Psoas muscle (tissue), 8 donors: ENCODE data around the gene GARIN5B. TPM values are rescaled to one million over a fixed set of nuclear protein-coding genes. Genes with fewer than 3 reads are reported as not detected.
A peak's percentile ranks its signal among the peaks of the same experiment; 100 is the strongest.
"Not testable (repeated sequence)": the region's sequence is repeated elsewhere in the genome, so short reads cannot be mapped to it uniquely, and the experiment has no call there.

Experiments
- ATAC-seq, 4 donors: fragments of 200-7000 bp; cut with Tn5 transposase; one replicate each; pipeline ENCODE4 v1.9.1; 2020; ENCODE audit warnings: moderate library complexity in 3 of 4, mild to moderate bottlenecking in 2 of 4
- DNase-seq, 2 donors: peaks; one replicate each; pipeline ENCODE4 v3.0.0-alpha.2; 2020
- H3K27ac ChIP-seq: fragments of 200-600 bp; one replicate; pipeline ENCODE4 v1.8.0; 2022
- H3K27me3 ChIP-seq, 3 donors: fragments of 200-600 bp in 1 of 3; one replicate each; pipeline versions ENCODE4 v1.6.1 to v1.8.0; 2013 to 2022; ENCODE audit warnings: low read length in 2 of 3, mild to moderate bottlenecking in 2 of 3, moderate library complexity in 1 of 3; ENCODE audit not compliant: insufficient read depth in 3 of 3
- H3K36me3 ChIP-seq, 2 donors: fragments of 200-600 bp in 1 of 2; one replicate each; pipeline versions ENCODE4 v1.6.1 to v1.8.0; 2013 to 2022; ENCODE audit warnings: low read depth in 1 of 2, mild to moderate bottlenecking in 1 of 2, moderate library complexity in 1 of 2; ENCODE audit not compliant: insufficient read depth in 1 of 2
- H3K4me1 ChIP-seq: fragments of 200-600 bp; one replicate; pipeline ENCODE4 v1.8.0; 2022
- H3K4me3 ChIP-seq: fragments of 200-600 bp; one replicate; pipeline ENCODE4 v1.8.0; 2022; ENCODE audit warnings: mild to moderate bottlenecking
- H3K9me3 ChIP-seq: fragments of 200-600 bp; one replicate; pipeline ENCODE4 v1.8.0; 2022
- CTCF ChIP-seq: fragments of 200-600 bp; IDR thresholded peaks from one replicate; pipeline ENCODE4 v1.8.0; 2022; ENCODE audit warnings: antibody characterized with exemption
- WGBS, 3 donors: extraction: QIAGEN DNeasy Blood & Tissue Kit; methylation state at CpG; one replicate each; pipeline versions ENCODE4 v1.1.6 to v1.1.7; 2013; 5-methylcytosine and 5-hydroxymethylcytosine counted together
- intact Hi-C, 2 donors: fragments of 100-400 bp; cut with DNase I; formaldehyde crosslinking; loops; one replicate each; pipeline versions ENCODE4 v1.11.0 to v1.14.2; 2022
- long read RNA-seq, 2 donors: library from polyadenylated mRNA; unstranded; transcript quantifications; one replicate each; pipeline ENCODE4 v2.0.0, GENCODE V29; 2021
- polyA plus RNA-seq, 3 donors: library from polyadenylated mRNA; stranded (reverse); fragments of 200-250 nt; gene quantifications; one replicate each; pipeline ENCODE4 v1.2.3, GENCODE V29; 2013
- total RNA-seq, 4 donors: library from RNA; stranded (reverse); fragmentation: NEBNext Ultra II Directional in 2 of 4; extraction: Animal tissue kit (Norgen Biotek cat#: 25700) in 2 of 4; gene quantifications; one replicate each; pipeline versions ENCODE4 v1.2.1 to v1.2.4, GENCODE V29; 2021 to 2023
- donor health status: healthy with polysubstance abuse.
- donor health status: DM: no; HTN: no; CAD: no; lungs with moderate emphysema.
- donor health status: Bipolar disorder and iron deficiency.
- donor health status: healthy.
- donor health status: DM: yes; HTN: yes; CAD: no.
- donor health status: DM: no; HTN: no; CAD: no.
- donor health status: DM: no; HTN: no; CAD: no.
- donor health status: DM: yes; HTN: yes; CAD: no.

GARIN5B gene
- not detected for total RNA-seq
- not detected for polyA plus RNA-seq
- long read RNA-seq, donor 1 = 0 reads
- long read RNA-seq, donor 2 = 0 reads

GRCh38 chr19:55362990-55363716 is at the start of gene GARIN5B:
GARIN5B (minus strand) TSS chr19:55363260; CDS start chr19:55363066, 194 bp downstream.
- WGBS, 3 donors = 73 to 81% (median 77%) methylated on average over 27 of the region's 27 CpGs
- no peak for ATAC-seq

GRCh38 chr19:55410168-55410567 is 47.1 kb upstream of the GARIN5B start:
- Histone ChIP-seq H3K9me3 (no peaks in the 10 kb centered on the region), H3K27ac (no peak overlapping the region), H3K27me3 (no peaks in the 10 kb centered on the region), H3K36me3 (no peaks in the 10 kb centered on the region), H3K4me3 (no peak overlapping the region), H3K4me1 (no peaks in the 10 kb centered on the region)
- ATAC-seq (no peak), DNase-seq (no peak)
- 93 to 96% (median 95%) methylated on average over 2 of the region's 2 CpGs for WGBS, 3 donors
- no peak for TF ChIP-seq CTCF
- intact Hi-C loops = no loop called here

More at GRCh38 chr19:55362990-55363716, at the start of gene GARIN5B:
- H3K36me3 ChIP-seq = no peaks in the 10 kb centered on the region
- H3K4me1 ChIP-seq = no peaks in the 10 kb centered on the region
- DNase-seq = no peak
- no peak within 1 kb of the TSS for H3K4me3 ChIP-seq
- no peak for TF ChIP-seq CTCF
- no peak within 1 kb of the TSS for H3K27ac ChIP-seq
- intact Hi-C loops = no loop called here
- H3K27me3 ChIP-seq = peaks cover 0 to 5% (median 3%) of the 10 kb centered on the region in 3 donors
- H3K9me3 ChIP-seq = no peaks in the 10 kb centered on the region

GRCh38 chr19:55409179-55409578 is 46.1 kb upstream of the GARIN5B start:
- H3K27ac ChIP-seq, ATAC-seq, intact Hi-C loops, H3K27me3 ChIP-seq, H3K4me3 ChIP-seq, H3K36me3 ChIP-seq, H3K9me3 ChIP-seq, H3K4me1 ChIP-seq: not testable (repeated sequence)
- 89 to 93% (median 92%) methylated on average over 8 of the region's 8 CpGs for WGBS, 3 donors
- peak in 1 of 2 donors; percentile 6 for DNase-seq

GRCh38 chr19:55408533-55408872 is 45.4 kb upstream of the GARIN5B start:
- no peak for TF ChIP-seq CTCF
- intact Hi-C loops = no loop called here
- DNase-seq (no peak), ATAC-seq (no peak)
- H3K4me1 ChIP-seq = no peaks in the 10 kb centered on the region
- H3K9me3 ChIP-seq = no peaks in the 10 kb centered on the region
- peaks cover 0 to 11% of the 10 kb centered on the region in 2 donors for H3K36me3 ChIP-seq
- H3K27me3 ChIP-seq = no peaks in the 10 kb centered on the region
- 51 to 61% (median 57%) methylated on average over 9 of the region's 9 CpGs for WGBS, 3 donors
- peak overlapping the region; percentile 73 for H3K4me3 ChIP-seq
- peak overlapping the region; percentile 92 for H3K27ac ChIP-seq

- intact Hi-C loops = no loop called here
- ATAC-seq (peak; percentile 95 to 97 (median 96)), DNase-seq (peak; percentile 98 to 99)
- 1% methylated on average over 72 of the region's 72 CpGs for WGBS, 3 donors
- H3K4me3 ChIP-seq = peak overlapping the region; percentile 73
- H3K27ac ChIP-seq = peak overlapping the region; percentile 92
- peaks cover 0 to 15% of the 10 kb centered on the region in 2 donors for H3K36me3 ChIP-seq
- H3K4me1 ChIP-seq = no peaks in the 10 kb centered on the region
- TF ChIP-seq CTCF = no peak
- no peaks in the 10 kb centered on the region for H3K9me3 ChIP-seq
- H3K27me3 ChIP-seq = no peaks in the 10 kb centered on the region
Observed at GRCh38 chr19:55407800-55408532, 44.9 kb upstream of the GARIN5B start.

- intact Hi-C loops, H3K27me3 ChIP-seq, ATAC-seq, H3K4me1 ChIP-seq, DNase-seq, H3K9me3 ChIP-seq: not testable (repeated sequence)
- WGBS, 3 donors = 0 to 3% (median 1%) methylated on average over 12 to 36 of the region's 36 CpGs
- peak within 1 kb of the TSS; percentile 73 for H3K4me3 ChIP-seq
- peak within 1 kb of the TSS; percentile 92 for H3K27ac ChIP-seq
- peaks cover 0 to 20% of the 10 kb centered on the region in 2 donors for H3K36me3 ChIP-seq
Observed at GRCh38 chr19:55407550-55407799, 44.4 kb upstream of the GARIN5B start, which contains the start of gene UBE2S. UBE2S (minus strand) TSS chr19:55407788; CDS start chr19:55407589, 199 bp downstream.
